HL-60 (cell line): ENCODE results near the gene ERAP2.

ENCODE experiments used
- DNase-seq, 2 experiments: peaks; one replicate each; pipeline ENCODE4 v3.0.0-alpha.2; 2010 to 2020; ENCODE audit warnings: low read depth in 1 of 2, low spot score in 1 of 2
- H3K27ac ChIP-seq: fragments of 250-450 bp; sonication (Bioruptor Pico); replicated peaks from 2 replicates; pipeline ENCODE4 v1.5.1; 2020; ENCODE audit warnings: mild to moderate bottlenecking, moderate library complexity
- H3K27me3 ChIP-seq: fragments of 250-450 bp; sonication (Bioruptor Pico); 2 replicates; pipeline ENCODE4 v1.5.1; 2021; ENCODE audit warnings: mild to moderate bottlenecking, moderate library complexity; ENCODE audit not compliant: insufficient read depth, poor library complexity, severe bottlenecking
- H3K4me3 ChIP-seq: replicated peaks from 2 replicates; pipeline ENCODE4 v1.5.1; 2011; ENCODE audit warnings: mild to moderate bottlenecking, control low read depth, low read length; ENCODE audit not compliant: insufficient read depth
- CTCF ChIP-seq: IDR thresholded peaks from one replicate; pipeline ENCODE4 v1.5.1; 2011; ENCODE audit warnings: low read length, control low read depth, inconsistent platforms; ENCODE audit not compliant: insufficient read depth
- GABPA ChIP-seq: IDR thresholded peaks from 2 replicates; pipeline ENCODE4 v1.6.1; 2012; ENCODE audit warnings: low read depth
- POLR2AphosphoS5 ChIP-seq: IDR thresholded peaks from 2 replicates; pipeline ENCODE4 v1.6.1; 2012; ENCODE audit warnings: low read depth
- SPI1 ChIP-seq: IDR thresholded peaks from 2 replicates; pipeline ENCODE4 v1.6.1; 2012; ENCODE audit warnings: low read depth, mild to moderate bottlenecking, borderline replicate concordance
- TF ChIP-seq, protein P1 (sequence below): IDR thresholded peaks from 2 replicates; pipeline ENCODE4 v1.6.1; 2012; ENCODE audit warnings: low read depth; ENCODE audit not compliant: insufficient replicate concordance

The ERAP2 gene

DNA sequence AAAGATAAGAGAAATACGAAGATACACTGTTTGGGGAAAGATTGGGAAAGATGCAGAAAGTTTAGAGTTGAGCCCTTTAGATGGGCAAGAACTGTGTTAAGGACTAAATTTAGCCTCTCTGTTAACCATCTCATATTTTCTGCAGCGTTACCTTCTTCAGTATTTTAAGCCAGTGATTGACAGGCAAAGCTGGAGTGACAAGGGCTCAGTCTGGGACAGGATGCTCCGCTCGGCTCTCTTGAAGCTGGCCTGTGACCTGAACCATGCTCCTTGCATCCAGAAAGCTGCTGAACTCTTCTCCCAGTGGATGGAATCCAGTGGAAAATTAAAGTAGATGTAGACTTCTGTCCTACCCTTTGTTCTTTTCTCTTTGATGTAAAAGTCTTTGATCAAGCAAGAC is 33.1 kb downstream of the ERAP2 start:
- TF ChIP-seq CTCF (no peak), SPI1 (no peak), GABPA (no peak), POLR2AphosphoS5 (no peak)
- TF ChIP-seq, protein P1, sequence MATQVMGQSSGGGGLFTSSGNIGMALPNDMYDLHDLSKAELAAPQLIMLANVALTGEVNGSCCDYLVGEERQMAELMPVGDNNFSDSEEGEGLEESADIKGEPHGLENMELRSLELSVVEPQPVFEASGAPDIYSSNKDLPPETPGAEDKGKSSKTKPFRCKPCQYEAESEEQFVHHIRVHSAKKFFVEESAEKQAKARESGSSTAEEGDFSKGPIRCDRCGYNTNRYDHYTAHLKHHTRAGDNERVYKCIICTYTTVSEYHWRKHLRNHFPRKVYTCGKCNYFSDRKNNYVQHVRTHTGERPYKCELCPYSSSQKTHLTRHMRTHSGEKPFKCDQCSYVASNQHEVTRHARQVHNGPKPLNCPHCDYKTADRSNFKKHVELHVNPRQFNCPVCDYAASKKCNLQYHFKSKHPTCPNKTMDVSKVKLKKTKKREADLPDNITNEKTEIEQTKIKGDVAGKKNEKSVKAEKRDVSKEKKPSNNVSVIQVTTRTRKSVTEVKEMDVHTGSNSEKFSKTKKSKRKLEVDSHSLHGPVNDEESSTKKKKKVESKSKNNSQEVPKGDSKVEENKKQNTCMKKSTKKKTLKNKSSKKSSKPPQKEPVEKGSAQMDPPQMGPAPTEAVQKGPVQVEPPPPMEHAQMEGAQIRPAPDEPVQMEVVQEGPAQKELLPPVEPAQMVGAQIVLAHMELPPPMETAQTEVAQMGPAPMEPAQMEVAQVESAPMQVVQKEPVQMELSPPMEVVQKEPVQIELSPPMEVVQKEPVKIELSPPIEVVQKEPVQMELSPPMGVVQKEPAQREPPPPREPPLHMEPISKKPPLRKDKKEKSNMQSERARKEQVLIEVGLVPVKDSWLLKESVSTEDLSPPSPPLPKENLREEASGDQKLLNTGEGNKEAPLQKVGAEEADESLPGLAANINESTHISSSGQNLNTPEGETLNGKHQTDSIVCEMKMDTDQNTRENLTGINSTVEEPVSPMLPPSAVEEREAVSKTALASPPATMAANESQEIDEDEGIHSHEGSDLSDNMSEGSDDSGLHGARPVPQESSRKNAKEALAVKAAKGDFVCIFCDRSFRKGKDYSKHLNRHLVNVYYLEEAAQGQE = no peak
- no peaks in the 10 kb centered on the region for H3K27me3 ChIP-seq
- DNase-seq = no peak
- H3K27ac ChIP-seq = no peak overlapping the region
- H3K4me3 ChIP-seq = no peak overlapping the region

GRCh38 chr5:96911139-96911538 is 34.8 kb downstream of the ERAP2 start:
- TF ChIP-seq CTCF (no peak), SPI1 (no peak), POLR2AphosphoS5 (no peak), GABPA (no peak)
- TF ChIP-seq, protein P1 = no peak
- Histone ChIP-seq H3K4me3 (no peak overlapping the region), H3K27me3 (no peaks in the 10 kb centered on the region), H3K27ac (no peak overlapping the region)
- DNase-seq = no peak

GRCh38 chr5:96913233-96913632 is 36.9 kb downstream of the ERAP2 start:
- no peak overlapping the region for H3K4me3 ChIP-seq
- no peaks in the 10 kb centered on the region for H3K27me3 ChIP-seq
- no peak for DNase-seq
- TF ChIP-seq POLR2AphosphoS5 = no peak
- TF ChIP-seq GABPA = no peak
- TF ChIP-seq CTCF = no peak
- TF ChIP-seq, protein P1 = no peak
- TF ChIP-seq SPI1 = no peak
- no peak overlapping the region for H3K27ac ChIP-seq
